NCI-H2196 treated with DMSO at 0.1 percent for 48 hours (cell line): ENCODE measurements around the gene ATP1A4.
"Not testable (repeated sequence)": the region's sequence is repeated elsewhere in the genome, so short reads cannot be mapped to it uniquely, and the experiment has no call there.

Source experiments
- DNase-seq: peaks from one replicate; lab custom pipeline; 2025; ENCODE audit not compliant: unreplicated experiment; lab: John Stamatoyannopoulos, UW

ATP1A4 gene

GRCh38 chr1:160151303-160151702 lies at the start of gene ATP1A4:
ATP1A4 (plus strand) TSS chr1:160151603; CDS start chr1:160152041, 438 bp downstream.
- no peak for DNase-seq

GRCh38 chr1:160101717-160102522 lies 49.5 kb upstream of the ATP1A4 start:
- DNase-seq, result no peak

DNA sequence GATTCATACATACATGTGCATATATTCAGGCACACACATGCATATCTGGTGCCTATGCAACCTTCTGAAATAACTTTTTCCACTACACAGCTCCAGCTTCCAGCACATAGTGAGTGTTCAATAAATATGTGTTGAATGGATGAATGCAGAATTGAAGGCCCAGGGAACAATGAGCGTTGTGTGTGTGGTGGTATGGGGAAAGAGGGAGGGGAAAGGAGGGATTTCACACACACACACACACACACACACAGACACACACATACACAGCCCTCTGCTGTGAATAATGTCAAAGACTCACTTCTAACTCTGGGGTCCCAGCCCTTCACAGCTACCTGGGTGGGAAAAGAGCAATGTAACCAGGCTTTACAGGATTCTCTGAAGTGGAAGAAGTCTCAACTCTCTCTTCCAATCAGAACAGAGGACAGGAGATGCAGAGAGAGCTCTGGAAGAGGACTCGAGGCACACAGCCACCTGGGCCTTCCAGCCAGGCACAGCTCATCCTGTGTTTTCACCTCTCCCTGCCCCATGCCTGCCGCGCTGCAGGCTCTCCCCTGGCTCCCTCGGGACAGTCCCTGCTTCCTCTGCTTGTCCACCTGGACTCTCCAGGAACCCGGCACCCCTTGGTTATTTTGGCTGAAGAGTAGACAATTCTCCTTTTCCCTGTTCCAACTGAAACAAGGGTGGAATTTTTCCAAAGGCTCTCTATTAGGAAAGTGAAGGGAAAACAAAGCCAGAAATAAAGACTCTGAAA lies 47.6 kb upstream of the ATP1A4 start:
- DNase-seq, result no peak

DNA sequence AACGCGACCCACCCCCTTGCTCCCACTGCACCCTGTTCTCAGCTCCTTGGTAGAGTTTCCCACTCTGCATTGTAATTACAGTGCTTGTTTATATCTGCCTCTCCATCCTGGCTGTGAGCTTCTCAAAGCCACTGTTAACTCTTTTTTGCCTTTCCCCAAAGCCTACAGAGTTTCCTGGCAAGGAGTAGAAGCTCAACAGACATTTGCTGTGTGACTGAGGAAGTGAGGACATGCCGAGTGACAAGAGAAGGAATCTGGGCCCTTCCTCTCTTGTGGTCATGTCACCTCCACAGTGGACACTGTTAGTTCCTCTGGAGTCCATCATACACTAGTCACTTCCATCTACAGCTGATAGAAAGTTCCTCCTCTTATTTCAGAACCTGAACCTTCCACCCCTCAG lies 46.9 kb upstream of the ATP1A4 start:
- DNase-seq, result no peak

- DNase-seq, result no peak
Observed at GRCh38 chr1:160105155-160105554, 46.2 kb upstream of the ATP1A4 start.

DNA sequence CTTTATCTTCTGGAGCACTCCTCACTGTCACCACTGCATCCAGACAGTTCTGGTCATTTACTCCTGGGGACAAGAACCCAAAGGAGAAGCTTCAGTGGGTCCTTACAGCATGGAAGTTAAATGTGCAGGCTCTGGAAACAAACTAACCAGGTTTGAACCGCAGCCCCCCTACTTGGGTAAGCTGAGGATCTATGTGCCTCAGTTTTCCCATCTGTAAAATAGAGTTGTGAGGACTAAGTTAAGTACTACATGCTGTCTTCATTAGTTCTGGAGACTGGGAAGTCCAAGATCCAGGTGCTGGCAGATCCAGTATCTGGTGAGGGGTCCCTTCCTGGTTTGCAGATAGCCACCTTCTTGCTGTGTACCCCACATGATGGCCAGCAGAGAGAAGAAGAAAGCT lies 43.9 kb upstream of the ATP1A4 start:
- no peak for DNase-seq

DNA sequence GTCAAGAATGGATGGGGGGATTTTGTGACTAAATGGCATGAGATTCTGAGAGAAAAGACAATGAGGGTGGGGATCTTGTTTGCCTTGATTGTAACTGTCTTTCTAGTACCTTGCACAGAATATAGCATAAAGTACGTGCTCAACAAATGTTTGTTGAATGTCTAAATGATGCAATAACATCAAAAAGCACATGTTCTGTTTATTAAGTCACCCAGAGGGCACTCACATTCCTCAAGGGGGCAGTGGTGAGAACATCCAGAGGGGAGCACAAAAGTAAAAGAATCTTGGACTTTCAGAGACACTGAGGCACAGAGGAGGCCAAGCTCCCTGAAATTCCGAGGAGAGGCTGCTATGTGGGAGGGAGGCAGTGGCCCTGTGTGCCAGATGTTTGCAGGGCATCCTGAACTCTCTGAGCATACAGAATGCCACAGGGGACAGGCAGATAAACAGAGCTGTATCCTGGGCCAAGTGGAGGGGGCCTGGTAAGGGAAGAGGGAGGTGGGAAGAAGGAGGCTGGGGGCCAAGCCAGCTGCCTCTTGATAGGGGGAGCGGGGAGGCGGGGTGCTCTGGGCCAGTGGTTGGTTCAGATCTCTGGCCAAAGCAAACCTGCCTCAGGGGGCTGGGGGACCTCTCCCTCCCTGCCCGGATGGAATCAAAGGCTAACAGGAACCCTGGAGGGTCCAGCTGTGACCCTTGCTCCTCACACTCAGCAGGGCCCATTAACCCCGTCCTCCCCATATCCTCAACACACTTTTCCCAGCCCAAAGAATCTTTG lies 42.3 kb upstream of the ATP1A4 start:
- DNase-seq, result no peak

- no peak for DNase-seq
Observed at GRCh38 chr1:160109686-160110085, 41.7 kb upstream of the ATP1A4 start.

DNA sequence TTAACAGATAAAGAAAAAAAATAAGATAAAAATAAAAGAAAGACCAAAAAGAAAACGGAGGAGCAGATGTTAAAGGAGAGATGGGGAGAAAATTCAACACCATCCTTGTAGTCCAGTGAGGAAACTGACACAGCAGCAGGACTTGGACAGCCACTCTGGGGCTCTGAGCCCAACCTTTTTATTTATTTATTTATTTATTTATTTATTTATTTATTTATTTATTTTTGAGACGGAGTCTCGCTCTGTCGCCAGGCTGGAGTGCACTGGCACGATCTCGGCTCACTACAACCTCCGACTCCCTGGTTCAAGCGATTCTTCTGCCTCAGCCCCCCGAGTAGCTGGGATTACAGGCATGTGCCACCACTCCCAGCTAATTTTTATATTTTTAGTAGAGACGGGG lies 39.9 kb upstream of the ATP1A4 start:
- not testable (repeated sequence) for DNase-seq

DNA sequence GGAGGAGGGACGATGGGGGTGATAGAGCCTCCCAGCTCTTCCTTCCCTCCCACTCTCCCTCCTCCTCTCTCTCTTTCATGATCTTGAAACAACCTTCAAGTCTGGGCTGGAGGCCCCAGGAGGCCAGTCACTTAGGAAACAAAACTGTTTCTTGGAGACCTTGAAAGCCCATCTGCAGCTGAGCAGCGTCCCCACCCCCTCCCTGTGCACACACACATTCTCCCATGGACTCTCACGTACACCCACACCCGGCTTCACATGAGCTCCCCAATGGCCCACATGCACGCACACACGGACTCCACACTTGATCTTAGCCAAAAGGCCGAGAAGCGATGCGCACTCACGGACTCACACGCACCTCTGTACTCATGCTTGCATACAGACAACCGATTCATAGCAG lies 39.0 kb upstream of the ATP1A4 start:
- no peak for DNase-seq

GRCh38 chr1:160113407-160113806 lies 38.0 kb upstream of the ATP1A4 start:
- no peak for DNase-seq

GRCh38 chr1:160114085-160114484 lies 37.3 kb upstream of the ATP1A4 start:
- no peak for DNase-seq

DNA sequence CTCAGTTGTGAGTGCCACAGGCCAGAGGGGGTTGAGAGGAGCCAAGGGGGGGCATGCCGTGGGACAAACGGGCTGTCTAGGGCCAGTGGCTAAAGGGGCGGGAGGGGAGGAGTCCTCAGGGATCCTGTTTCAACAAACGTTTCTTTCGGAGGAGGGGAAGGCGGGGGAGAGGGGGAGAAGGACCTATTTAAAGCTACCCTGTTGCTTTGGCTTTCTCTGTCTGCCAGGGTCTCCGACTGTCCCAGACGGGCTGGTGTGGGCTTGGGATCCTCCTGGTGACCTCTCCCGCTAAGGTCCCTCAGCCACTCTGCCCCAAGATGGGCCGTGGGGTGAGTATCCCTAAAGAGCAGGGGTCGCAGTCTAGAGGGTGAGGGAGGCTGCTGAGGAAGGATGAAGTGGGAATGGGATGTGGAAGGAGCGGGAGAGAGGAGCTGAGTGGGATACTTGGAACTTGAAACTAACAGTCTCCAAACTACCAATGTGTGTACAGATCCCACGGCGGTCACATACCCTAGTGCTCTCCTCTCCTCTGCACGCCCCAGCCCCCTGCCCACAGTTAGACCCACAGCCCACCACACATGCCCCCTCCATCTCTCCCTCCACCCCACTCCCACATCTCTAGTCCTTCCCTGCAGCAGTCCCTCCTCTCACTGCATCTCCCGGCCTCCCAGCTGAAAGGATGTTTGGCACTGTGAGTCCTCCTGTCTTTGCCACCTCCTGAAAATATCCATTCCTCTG lies 35.7 kb upstream of the ATP1A4 start, which contains the start of gene ATP1A2:
Gene ATP1A2 (plus strand): TSS at position 215 of the 738 bp plus-strand sequence. CDS start 103 bp downstream, at position 318.
- DNase-seq, result no peak

GRCh38 chr1:160116283-160117147 lies 34.9 kb upstream of the ATP1A4 start:
- no peak for DNase-seq

- DNase-seq, result no peak
Observed at GRCh38 chr1:160117300-160117699, 34.1 kb upstream of the ATP1A4 start.

- no peak for DNase-seq
Observed at GRCh38 chr1:160117709-160118183, 33.7 kb upstream of the ATP1A4 start.

DNA sequence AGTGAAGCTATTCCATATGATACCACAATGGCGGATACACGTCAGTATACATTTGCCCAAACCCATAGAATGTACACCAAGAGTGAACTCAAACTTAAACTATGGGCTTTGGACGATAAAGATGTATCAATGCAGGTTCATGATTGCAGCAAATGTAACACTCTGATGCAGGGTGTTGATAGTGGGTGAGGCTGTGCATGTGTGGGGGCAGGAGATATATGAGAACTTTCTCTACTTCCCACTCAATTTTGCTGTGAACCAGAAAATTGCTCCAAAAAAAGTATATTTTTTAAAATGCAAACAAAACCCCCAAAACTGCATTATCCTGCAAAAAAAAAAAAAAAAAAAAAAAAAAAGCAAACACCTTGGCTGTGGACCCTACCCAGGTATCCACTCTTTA lies 32.5 kb upstream of the ATP1A4 start:
- no peak for DNase-seq

DNA sequence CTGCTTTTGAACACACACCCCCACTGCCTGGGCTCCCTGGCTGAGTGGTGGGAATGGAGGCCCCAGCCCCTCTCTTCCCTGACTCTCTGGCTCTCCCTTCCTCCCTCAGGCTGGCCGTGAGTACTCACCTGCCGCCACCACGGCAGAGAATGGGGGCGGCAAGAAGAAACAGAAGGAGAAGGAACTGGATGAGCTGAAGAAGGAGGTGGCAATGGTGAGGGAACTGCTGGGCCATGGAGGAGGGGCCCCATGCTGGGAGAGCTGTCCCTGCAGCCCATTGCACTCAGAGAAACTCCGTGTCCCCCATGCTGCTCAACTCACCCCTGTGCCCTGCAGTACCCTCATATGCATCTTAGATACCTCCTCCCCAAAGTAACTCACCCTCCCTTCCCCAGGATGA lies 30.6 kb upstream of the ATP1A4 start:
- no peak for DNase-seq

DNA sequence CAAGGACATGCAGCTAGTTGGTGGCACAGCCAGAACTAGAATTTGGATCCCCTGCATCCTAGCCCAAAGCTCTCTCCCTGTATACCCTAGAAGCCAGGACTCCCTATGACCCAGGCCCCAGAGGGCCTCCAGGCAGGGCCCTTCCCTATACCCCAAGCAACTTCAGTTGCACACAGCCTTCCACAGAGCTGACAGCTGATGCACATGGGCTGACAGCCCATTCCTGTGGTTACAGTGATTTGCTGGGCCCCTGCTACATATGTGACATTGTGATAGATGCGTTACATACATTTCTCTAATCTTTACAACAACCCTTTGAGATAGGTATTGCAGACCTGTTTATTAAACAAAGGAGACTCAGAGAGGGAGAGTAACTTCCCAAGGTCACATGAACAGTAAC lies 30.0 kb upstream of the ATP1A4 start:
- no peak for DNase-seq
